RPMI7951 (cell line): ENCODE data around the gene NBPF19. TPM values are rescaled to one million over a fixed set of nuclear protein-coding genes. Genes with fewer than 3 reads are reported as not detected.
A peak's percentile ranks its signal among the peaks of the same experiment; 100 is the strongest.
"Not testable (repeated sequence)": the region's sequence is repeated elsewhere in the genome, so short reads cannot be mapped to it uniquely, and the experiment has no call there.

Experiments used
- DNase-seq: peaks from one replicate; pipeline ENCODE4 v3.0.0-alpha.2; 2012; ENCODE audit warnings: low read depth
- total RNA-seq: library from RNA; depleted of rRNA; stranded (reverse); fragments of >200 nt; shearing (Covaris generic); gene quantifications from 2 replicates; pipeline ENCODE4 v1.2.3, GENCODE V29; 2014; rRNA removed

The NBPF19 gene
- total RNA-seq = 3.6 and 4.0 TPM in 2 replicates

GRCh38 chr1:149474745-149475144, at the start of gene NBPF19:
NBPF19 (plus strand) TSS chr1:149475045; CDS start chr1:149475933, 888 bp downstream.
- DNase-seq = not testable (repeated sequence)

- DNase-seq = not testable (repeated sequence)
Observed at GRCh38 chr1:149428317-149428716, 46.5 kb upstream of the NBPF19 start.

GRCh38 chr1:149445451-149445850, 29.4 kb upstream of the NBPF19 start:
- DNase-seq = peak; percentile 62

- not testable (repeated sequence) for DNase-seq
Observed at GRCh38 chr1:149452196-149452595, 22.6 kb upstream of the NBPF19 start.

- not testable (repeated sequence) for DNase-seq
Observed at GRCh38 chr1:149452652-149453051, 22.2 kb upstream of the NBPF19 start.

- not testable (repeated sequence) for DNase-seq
Observed at GRCh38 chr1:149558350-149558825, 83.5 kb downstream of the NBPF19 start.

GRCh38 chr1:149561806-149562205, 87.0 kb downstream of the NBPF19 start:
- not testable (repeated sequence) for DNase-seq

- not testable (repeated sequence) for DNase-seq
Observed at GRCh38 chr1:149565485-149565884, 90.6 kb downstream of the NBPF19 start.

- not testable (repeated sequence) for DNase-seq
Observed at GRCh38 chr1:149572763-149573162, 97.9 kb downstream of the NBPF19 start.

GRCh38 chr1:149585592-149585991, 110.7 kb downstream of the NBPF19 start:
- DNase-seq = not testable (repeated sequence)

Other genes with a start within 250 kb of the NBPF19 start
- not detected in 2 replicates for gene PPIAL4C, start 108.8 kb downstream of the NBPF19 start, total RNA-seq